Measurements from ENCODE around the gene TAS2R16.

TAS2R16 gene, protein sequence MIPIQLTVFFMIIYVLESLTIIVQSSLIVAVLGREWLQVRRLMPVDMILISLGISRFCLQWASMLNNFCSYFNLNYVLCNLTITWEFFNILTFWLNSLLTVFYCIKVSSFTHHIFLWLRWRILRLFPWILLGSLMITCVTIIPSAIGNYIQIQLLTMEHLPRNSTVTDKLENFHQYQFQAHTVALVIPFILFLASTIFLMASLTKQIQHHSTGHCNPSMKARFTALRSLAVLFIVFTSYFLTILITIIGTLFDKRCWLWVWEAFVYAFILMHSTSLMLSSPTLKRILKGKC

DNA sequence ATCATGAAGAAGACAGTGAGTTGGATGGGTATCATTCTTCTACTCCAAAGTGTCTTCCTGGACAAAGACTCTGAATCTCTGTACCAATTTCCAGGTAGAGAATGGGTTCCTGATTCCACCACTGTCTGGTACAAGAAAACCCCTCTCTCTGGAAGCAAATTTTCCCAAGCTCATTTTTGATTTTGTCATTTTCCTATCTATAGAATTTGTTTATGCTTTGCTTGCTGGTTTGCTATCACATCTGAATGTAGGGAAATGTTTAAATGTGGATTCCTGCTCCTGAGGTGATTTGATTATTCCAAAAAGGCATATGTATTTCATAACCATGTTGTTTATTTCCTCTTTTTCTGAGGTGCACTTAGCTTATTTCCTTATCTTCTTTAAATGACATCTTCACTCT lies at the start of gene TAS2R16:
TAS2R16 (minus strand) TSS at position 101 of the 400 bp plus-strand sequence; CDS start at position 35, 66 bp downstream.
- TF ChIP-seq CTCF (IDR thresholded peaks at IDR 0.05; ENCODE audit: control insufficient read depth, extremely low read depth, insufficient read depth): no peak
- no peak within 1 kb of the TSS for H3K4me3 ChIP-seq (ENCODE audit: low read depth, low read length)
- DNase-seq (ENCODE audit: low read depth): no peak

GRCh38 chr7:123043642-123044041 lies 48.1 kb upstream of the TAS2R16 start:
- DNase-seq (ENCODE audit: low read depth): no peak
- no peak for TF ChIP-seq CTCF (IDR thresholded peaks at IDR 0.05; ENCODE audit: control insufficient read depth, extremely low read depth, insufficient read depth)
- no peak overlapping the region for H3K4me3 ChIP-seq (ENCODE audit: low read depth, low read length)

- no peak for TF ChIP-seq CTCF (IDR thresholded peaks at IDR 0.05; ENCODE audit: control insufficient read depth, extremely low read depth, insufficient read depth)
- H3K4me3 ChIP-seq (ENCODE audit: low read depth, low read length): no peak overlapping the region
- DNase-seq (ENCODE audit: low read depth): no peak
These were observed 45.6 kb upstream of the TAS2R16 start for GRCh38 chr7:123041101-123041500.

DNA sequence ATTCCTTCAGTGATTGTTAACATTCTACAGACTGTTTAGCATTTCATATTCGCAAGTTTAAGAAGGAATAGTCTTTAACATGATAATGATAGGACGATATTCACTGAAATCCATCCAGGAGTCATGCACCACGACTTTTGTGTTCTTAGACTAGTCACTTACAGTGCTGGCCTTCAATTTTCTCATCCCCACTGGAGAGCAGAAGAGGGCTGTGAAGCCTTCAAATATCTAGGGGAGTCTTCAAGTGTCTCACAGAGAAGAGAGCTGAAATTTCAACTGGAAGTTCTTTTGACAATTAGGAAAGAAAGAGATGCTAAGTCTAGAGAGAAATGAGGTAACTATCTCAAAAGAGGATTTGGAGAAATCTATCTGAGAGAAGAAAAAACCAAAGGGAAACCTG lies 43.8 kb upstream of the TAS2R16 start:
- TF ChIP-seq CTCF (IDR thresholded peaks at IDR 0.05; ENCODE audit: control insufficient read depth, extremely low read depth, insufficient read depth): no peak
- DNase-seq (ENCODE audit: low read depth): no peak
- H3K4me3 ChIP-seq (ENCODE audit: low read depth, low read length): no peak overlapping the region

DNA sequence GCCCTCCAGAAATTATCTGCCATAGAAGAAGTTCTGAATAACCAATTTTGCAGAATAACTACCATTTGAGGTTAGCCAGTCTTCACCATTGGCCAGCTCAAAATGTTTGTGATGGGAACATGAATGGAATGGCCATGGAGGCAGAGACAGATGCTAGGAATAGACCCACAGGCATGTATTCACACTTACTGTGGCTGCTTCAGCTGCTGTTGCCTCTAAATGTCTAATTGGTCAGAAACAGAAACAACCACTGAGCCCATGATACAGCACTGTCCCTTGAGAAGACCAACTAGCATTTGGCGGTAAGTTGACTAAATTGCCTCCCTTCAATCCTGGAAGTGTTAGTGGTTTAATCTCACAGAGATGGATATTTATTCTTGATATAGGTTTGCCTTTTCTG lies 38.6 kb upstream of the TAS2R16 start:
- H3K4me3 ChIP-seq (ENCODE audit: low read depth, low read length): no peak overlapping the region
- TF ChIP-seq CTCF (IDR thresholded peaks at IDR 0.05; ENCODE audit: control insufficient read depth, extremely low read depth, insufficient read depth): no peak
- no peak for DNase-seq (ENCODE audit: low read depth)

GRCh38 chr7:123030631-123031030 lies 35.1 kb upstream of the TAS2R16 start:
- TF ChIP-seq CTCF (IDR thresholded peaks at IDR 0.05; ENCODE audit: control insufficient read depth, extremely low read depth, insufficient read depth): no peak
- H3K4me3 ChIP-seq (ENCODE audit: low read depth, low read length): no peak overlapping the region
- no peak for DNase-seq (ENCODE audit: low read depth)

DNA sequence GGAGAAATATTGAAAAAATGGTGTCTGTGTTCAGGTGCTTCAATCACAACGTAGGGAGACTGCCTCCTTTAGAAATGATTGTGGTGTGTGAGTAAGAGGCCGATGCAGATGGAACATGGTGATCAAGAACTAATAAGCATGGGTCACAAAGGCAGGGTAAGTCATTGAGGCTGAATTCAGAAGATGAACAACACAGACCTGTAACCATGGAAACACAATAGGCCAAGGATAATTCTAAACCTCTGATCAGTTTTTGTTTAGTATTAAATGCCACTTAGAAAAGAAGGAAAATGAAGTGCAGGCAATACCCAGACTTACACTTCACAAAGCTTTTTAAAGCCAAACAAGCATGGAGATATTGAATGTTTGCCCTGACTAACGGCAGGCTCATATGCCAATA lies 32.8 kb upstream of the TAS2R16 start:
- no peak overlapping the region for H3K4me3 ChIP-seq (ENCODE audit: low read depth, low read length)
- DNase-seq (ENCODE audit: low read depth): no peak
- no peak for TF ChIP-seq CTCF (IDR thresholded peaks at IDR 0.05; ENCODE audit: control insufficient read depth, extremely low read depth, insufficient read depth)
